Astrocyte (in vitro differentiated cells and primary cell): ENCODE data around the gene CRYBG1. TPM values are rescaled to one million over a fixed set of nuclear protein-coding genes. Genes with fewer than 3 reads are reported as not detected.
A peak's percentile ranks its signal among the peaks of the same experiment; 100 is the strongest.

Source experiments
- DNase-seq: peaks from one replicate; pipeline ENCODE4 v3.0.0-alpha.2; 2010; ENCODE audit warnings: low read depth
- FAIRE-seq: peaks from 2 replicates; lab custom pipeline; 2011; peaks lifted over from hg19 to GRCh38; lab: Jason Lieb, UNC
- H2AFZ ChIP-seq: 2 replicates; pipeline ENCODE4 v1.6.0; 2012; ENCODE audit warnings: low read depth, low read length, inconsistent platforms
- H3K27ac ChIP-seq: 2 replicates; pipeline ENCODE4 v1.5.1; 2011; ENCODE audit warnings: low read depth, low read length, inconsistent platforms
- H3K27me3 ChIP-seq: 2 replicates; pipeline ENCODE4 v1.6.0; 2011; ENCODE audit warnings: low read length, inconsistent platforms; ENCODE audit not compliant: insufficient read depth
- H3K36me3 ChIP-seq: 2 replicates; pipeline ENCODE4 v1.5.1; 2011; ENCODE audit warnings: low read length, inconsistent platforms; ENCODE audit not compliant: insufficient read depth
- H3K4me1 ChIP-seq: 2 replicates; pipeline ENCODE4 v1.5.1; 2011; ENCODE audit warnings: low read length, inconsistent platforms; ENCODE audit not compliant: insufficient read depth
- H3K4me2 ChIP-seq: 2 replicates; pipeline ENCODE4 v1.6.0; 2012; ENCODE audit warnings: low read length, inconsistent platforms
- H3K4me3 ChIP-seq: 2 replicates; pipeline ENCODE4 v1.5.1; 2011; ENCODE audit warnings: low read depth, mild to moderate bottlenecking, low read length, inconsistent platforms; ENCODE audit not compliant: insufficient read depth
- H3K79me2 ChIP-seq: 2 replicates; pipeline ENCODE4 v1.6.0; 2012; ENCODE audit warnings: mild to moderate bottlenecking, low read length, inconsistent platforms; ENCODE audit not compliant: insufficient read depth
- H3K9ac ChIP-seq: 2 replicates; pipeline ENCODE4 v1.6.0; 2012; ENCODE audit warnings: mild to moderate bottlenecking, low read length, inconsistent platforms
- H3K9me3 ChIP-seq: 2 replicates; pipeline ENCODE4 v1.5.1; 2012; ENCODE audit warnings: low read depth, mild to moderate bottlenecking, low read length, inconsistent platforms; ENCODE audit not compliant: insufficient read depth
- H4K20me1 ChIP-seq: 2 replicates; pipeline ENCODE4 v1.6.0; 2012; ENCODE audit warnings: low read length, inconsistent platforms; ENCODE audit not compliant: insufficient read depth
- H3K27ac Mint-ChIP-seq: one replicate; pipeline ENCODE4 v1.8.0; 2021; ENCODE audit warnings: mild to moderate bottlenecking, mixed read lengths; ENCODE audit not compliant: unreplicated experiment
- H3K27me3 Mint-ChIP-seq: one replicate; pipeline ENCODE4 v1.8.0; 2021; ENCODE audit warnings: low read depth, mixed read lengths; ENCODE audit not compliant: unreplicated experiment
- H3K36me3 Mint-ChIP-seq: one replicate; pipeline ENCODE4 v1.8.0; 2021; ENCODE audit warnings: low read depth, mixed read lengths; ENCODE audit not compliant: unreplicated experiment
- H3K4me1 Mint-ChIP-seq: one replicate; pipeline ENCODE4 v1.8.0; 2021; ENCODE audit warnings: low read depth, mixed read lengths; ENCODE audit not compliant: unreplicated experiment
- H3K4me3 Mint-ChIP-seq: one replicate; pipeline ENCODE4 v1.8.0; 2021; ENCODE audit warnings: mild to moderate bottlenecking, moderate library complexity, mixed read lengths; ENCODE audit not compliant: unreplicated experiment
- H3K9me3 Mint-ChIP-seq: one replicate; pipeline ENCODE4 v1.8.0; 2021; ENCODE audit warnings: mild to moderate bottlenecking, mixed read lengths; ENCODE audit not compliant: unreplicated experiment
- EZH2 ChIP-seq: IDR thresholded peaks from 2 replicates; pipeline ENCODE4 v1.6.1; 2012; ENCODE audit warnings: mild to moderate bottlenecking, low read length, inconsistent platforms; ENCODE audit not compliant: insufficient read depth
- total RNA-seq: library from RNA; stranded (reverse); gene quantifications from 2 replicates; pipeline ENCODE4 v1.2.1, GENCODE V29; 2021
- TF ChIP-seq, protein P1 (sequence below): IDR thresholded peaks from 2 replicates; pipeline ENCODE4 v1.5.1; 2011; ENCODE audit warnings: low read depth, mild to moderate bottlenecking, inconsistent platforms, low read length, moderate library complexity; ENCODE audit not compliant: insufficient read depth

The CRYBG1 gene
- total RNA-seq, 1 donor from 2014 or later, result 0.64 TPM

DNA sequence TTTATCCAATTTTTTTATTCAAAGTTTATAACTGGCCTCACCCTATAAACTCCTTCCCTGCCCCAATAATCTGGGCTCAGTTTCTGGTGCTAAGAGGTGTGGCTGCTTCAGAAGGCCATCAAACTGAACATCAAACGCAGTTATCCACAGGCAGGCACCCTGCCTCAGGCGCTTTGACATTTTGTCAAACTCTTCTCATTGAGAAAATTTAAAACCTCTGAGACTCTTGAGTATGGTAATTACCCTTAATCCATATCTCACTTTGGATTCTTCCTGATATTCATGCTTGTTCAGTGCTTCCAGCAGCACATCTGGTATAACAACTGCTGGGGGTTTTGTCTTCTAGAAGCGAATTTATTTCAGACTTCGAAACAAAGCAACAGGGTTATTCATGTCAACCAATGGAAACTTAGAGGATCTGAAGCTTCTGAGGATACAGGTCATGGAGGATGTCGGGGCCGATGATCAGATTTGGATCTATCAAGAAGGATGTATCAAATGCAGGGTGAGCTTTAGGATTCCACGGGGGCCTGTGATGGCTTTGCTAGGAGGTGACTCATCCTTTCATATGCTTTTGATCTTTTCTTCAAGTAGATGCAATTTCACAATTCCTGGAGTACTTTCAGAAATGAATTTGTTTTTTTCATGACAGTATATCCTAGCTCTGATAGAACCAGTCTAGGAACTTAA, 200.6 kb downstream of the CRYBG1 start:
- Mint-ChIP-seq H3K4me3 (no peak overlapping the region), H3K27me3 (no peaks in the 10 kb centered on the region), H3K4me1 (peaks cover 9% of the 10 kb centered on the region), H3K36me3 (no peaks in the 10 kb centered on the region), H3K27ac (no peak overlapping the region), H3K9me3 (no peaks in the 10 kb centered on the region)
- TF ChIP-seq, protein P1, sequence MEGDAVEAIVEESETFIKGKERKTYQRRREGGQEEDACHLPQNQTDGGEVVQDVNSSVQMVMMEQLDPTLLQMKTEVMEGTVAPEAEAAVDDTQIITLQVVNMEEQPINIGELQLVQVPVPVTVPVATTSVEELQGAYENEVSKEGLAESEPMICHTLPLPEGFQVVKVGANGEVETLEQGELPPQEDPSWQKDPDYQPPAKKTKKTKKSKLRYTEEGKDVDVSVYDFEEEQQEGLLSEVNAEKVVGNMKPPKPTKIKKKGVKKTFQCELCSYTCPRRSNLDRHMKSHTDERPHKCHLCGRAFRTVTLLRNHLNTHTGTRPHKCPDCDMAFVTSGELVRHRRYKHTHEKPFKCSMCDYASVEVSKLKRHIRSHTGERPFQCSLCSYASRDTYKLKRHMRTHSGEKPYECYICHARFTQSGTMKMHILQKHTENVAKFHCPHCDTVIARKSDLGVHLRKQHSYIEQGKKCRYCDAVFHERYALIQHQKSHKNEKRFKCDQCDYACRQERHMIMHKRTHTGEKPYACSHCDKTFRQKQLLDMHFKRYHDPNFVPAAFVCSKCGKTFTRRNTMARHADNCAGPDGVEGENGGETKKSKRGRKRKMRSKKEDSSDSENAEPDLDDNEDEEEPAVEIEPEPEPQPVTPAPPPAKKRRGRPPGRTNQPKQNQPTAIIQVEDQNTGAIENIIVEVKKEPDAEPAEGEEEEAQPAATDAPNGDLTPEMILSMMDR, result no peak
- TF ChIP-seq EZH2, result no peak
- H3K4me2 ChIP-seq, result no peak overlapping the region
- H3K36me3 ChIP-seq, result no peaks in the 10 kb centered on the region
- no peak overlapping the region for H2AFZ ChIP-seq
- no peaks in the 10 kb centered on the region for H3K79me2 ChIP-seq
- no peaks in the 10 kb centered on the region for H4K20me1 ChIP-seq
- no peaks in the 10 kb centered on the region for H3K9me3 ChIP-seq
- FAIRE-seq (no peak), DNase-seq (peak; percentile 51)
- no peak overlapping the region for H3K4me3 ChIP-seq
- H3K4me1 ChIP-seq, result peaks cover 7% of the 10 kb centered on the region
- H3K27me3 ChIP-seq, result no peaks in the 10 kb centered on the region
- H3K9ac ChIP-seq, result no peak overlapping the region
- H3K27ac ChIP-seq, result no peak overlapping the region

DNA sequence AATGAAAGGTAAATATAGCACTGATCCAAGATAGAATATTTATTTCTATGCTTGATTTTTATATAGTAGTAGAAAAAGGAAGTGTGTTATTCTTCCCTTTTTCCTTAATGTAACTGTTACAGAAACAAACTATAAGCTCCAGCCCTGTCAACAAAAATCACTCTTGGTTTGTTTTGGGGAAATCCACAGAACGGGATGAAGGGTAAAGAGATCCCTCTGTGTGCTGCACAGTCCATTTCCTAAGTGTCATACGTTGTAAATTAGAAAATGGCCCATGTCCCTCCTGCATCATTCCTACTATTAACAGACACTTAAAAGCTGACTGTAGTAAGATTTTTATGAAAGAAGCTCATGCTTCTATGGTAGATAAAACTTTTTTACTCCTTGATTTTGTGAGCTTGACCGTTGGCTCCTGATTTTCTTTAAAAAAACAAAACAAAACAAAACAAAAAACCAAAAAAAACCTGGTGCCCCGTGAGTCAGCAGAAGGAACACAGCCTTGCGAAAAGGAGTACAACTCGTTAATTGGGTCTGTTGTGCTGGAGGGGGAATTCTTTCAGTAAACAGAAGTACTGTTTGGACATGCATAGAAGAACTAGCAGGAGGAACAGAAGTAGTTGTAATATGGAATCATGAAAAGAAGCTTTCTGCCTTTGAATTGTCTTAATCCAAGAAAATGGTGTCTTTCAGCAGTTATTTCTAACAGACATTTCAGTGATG, 201.3 kb downstream of the CRYBG1 start:
- no peaks in the 10 kb centered on the region for H3K9me3 ChIP-seq
- H3K4me3 Mint-ChIP-seq, result no peak overlapping the region
- H3K27ac Mint-ChIP-seq, result no peak overlapping the region
- peaks cover 7% of the 10 kb centered on the region for H3K4me1 ChIP-seq
- H3K4me2 ChIP-seq, result peak overlapping the region; percentile 2
- peaks cover 9% of the 10 kb centered on the region for H3K4me1 Mint-ChIP-seq
- H3K27me3 ChIP-seq, result no peaks in the 10 kb centered on the region
- peak; percentile 60 for FAIRE-seq
- TF ChIP-seq, protein P1, result no peak
- TF ChIP-seq EZH2, result no peak
- no peaks in the 10 kb centered on the region for H3K27me3 Mint-ChIP-seq
- no peaks in the 10 kb centered on the region for H3K36me3 ChIP-seq
- DNase-seq, result no peak
- no peaks in the 10 kb centered on the region for H3K36me3 Mint-ChIP-seq
- no peak overlapping the region for H3K4me3 ChIP-seq
- no peak overlapping the region for H2AFZ ChIP-seq
- no peak overlapping the region for H3K27ac ChIP-seq
- no peak overlapping the region for H3K9ac ChIP-seq
- no peaks in the 10 kb centered on the region for H4K20me1 ChIP-seq
- no peaks in the 10 kb centered on the region for H3K79me2 ChIP-seq
- no peaks in the 10 kb centered on the region for H3K9me3 Mint-ChIP-seq

DNA sequence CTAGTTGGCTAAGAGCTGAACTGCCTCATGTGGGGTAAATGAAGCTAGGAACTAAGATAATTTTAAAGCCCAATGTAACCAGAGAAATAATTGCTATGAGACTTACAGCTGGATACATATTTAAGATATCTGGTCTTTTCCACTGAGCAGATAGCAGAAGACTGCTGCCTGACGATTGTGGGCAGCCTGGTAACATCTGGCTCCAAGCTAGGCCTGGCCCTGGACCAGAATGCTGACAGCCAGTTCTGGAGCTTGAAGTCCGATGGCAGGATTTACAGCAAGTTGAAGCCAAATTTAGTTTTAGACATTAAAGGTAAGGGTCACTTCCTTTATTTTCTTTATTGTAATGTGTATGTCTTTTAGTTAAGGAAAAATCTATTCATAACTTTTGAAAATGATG, 203.1 kb downstream of the CRYBG1 start:
- FAIRE-seq, result no peak
- H4K20me1 ChIP-seq, result no peaks in the 10 kb centered on the region

More for the DNA sequence above, 203.1 kb downstream of the CRYBG1 start:
- no peaks in the 10 kb centered on the region for H3K9me3 Mint-ChIP-seq
- no peak overlapping the region for H3K27ac ChIP-seq
- H3K79me2 ChIP-seq, result no peaks in the 10 kb centered on the region
- H3K27ac Mint-ChIP-seq, result no peak overlapping the region
- no peaks in the 10 kb centered on the region for H3K27me3 ChIP-seq
- no peak overlapping the region for H3K4me2 ChIP-seq
- no peak overlapping the region for H3K4me3 Mint-ChIP-seq
- H3K9me3 ChIP-seq, result no peaks in the 10 kb centered on the region
- H3K4me3 ChIP-seq, result no peak overlapping the region
- peaks cover 13% of the 10 kb centered on the region for H3K4me1 Mint-ChIP-seq
- H3K36me3 ChIP-seq, result no peaks in the 10 kb centered on the region
- peaks cover 7% of the 10 kb centered on the region for H3K4me1 ChIP-seq
- no peak overlapping the region for H3K9ac ChIP-seq
- no peak overlapping the region for H2AFZ ChIP-seq
- TF ChIP-seq, protein P1, result no peak
- no peak for TF ChIP-seq EZH2
- H3K27me3 Mint-ChIP-seq, result no peaks in the 10 kb centered on the region
- DNase-seq, result no peak
- no peaks in the 10 kb centered on the region for H3K36me3 Mint-ChIP-seq
